Glutamatergic neuron (in vitro differentiated cells): Measurements from ENCODE around the gene TH. TPM values are rescaled to one million over a fixed set of nuclear protein-coding genes. Genes with fewer than 3 reads are reported as not detected.

Source experiments
- DNase-seq: peaks from one replicate; pipeline ENCODE4 v3.0.0; 2022
- H3K27ac Mint-ChIP-seq: one replicate; pipeline ENCODE4 v1.8.0; 2020; ENCODE audit warnings: mild to moderate bottlenecking, mixed read lengths, inconsistent platforms; ENCODE audit not compliant: unreplicated experiment
- H3K27me3 Mint-ChIP-seq: one replicate; pipeline ENCODE4 v1.8.0; 2020; ENCODE audit warnings: mild to moderate bottlenecking, moderate library complexity, mixed read lengths, inconsistent platforms; ENCODE audit not compliant: unreplicated experiment
- H3K36me3 Mint-ChIP-seq: one replicate; pipeline ENCODE4 v1.8.0; 2020; ENCODE audit warnings: mild to moderate bottlenecking, mixed read lengths, inconsistent platforms; ENCODE audit not compliant: unreplicated experiment
- H3K4me1 Mint-ChIP-seq: one replicate; pipeline ENCODE4 v1.8.0; 2020; ENCODE audit warnings: mild to moderate bottlenecking, low read depth, mixed read lengths, inconsistent platforms; ENCODE audit not compliant: unreplicated experiment
- H3K4me3 Mint-ChIP-seq: one replicate; pipeline ENCODE4 v1.8.0; 2020; ENCODE audit warnings: mild to moderate bottlenecking, mixed read lengths, inconsistent platforms; ENCODE audit not compliant: unreplicated experiment
- H3K9me3 Mint-ChIP-seq: one replicate; pipeline ENCODE4 v1.8.0; 2020; ENCODE audit warnings: mild to moderate bottlenecking, moderate library complexity, mixed read lengths, inconsistent platforms; ENCODE audit not compliant: unreplicated experiment
- CTCF ChIP-seq: fragments of 200-600 bp; sonication (generic); IDR thresholded peaks from one replicate; pipeline ENCODE4 v1.5.0; 2021; ENCODE audit not compliant: partially characterized antibody, unreplicated experiment
- total RNA-seq: library from RNA; stranded (reverse); fragmentation: NEBNext Ultra II Directional; extraction: Animal tissue kit (Norgen Biotek cat#: 25700); gene quantifications from one replicate; pipeline ENCODE4 v1.2.1, GENCODE V29; 2021; ENCODE audit not compliant: unreplicated experiment

Gene TH
- total RNA-seq, 1 donor from 2014 or later = not detected

GRCh38 chr11:2142762-2143202, 28.8 kb downstream of the TH start:
- H3K27ac Mint-ChIP-seq = no peak overlapping the region
- no peak for DNase-seq
- H3K4me3 Mint-ChIP-seq = no peak overlapping the region
- H3K27me3 Mint-ChIP-seq = peaks cover 24% of the 10 kb centered on the region
- H3K36me3 Mint-ChIP-seq = no peaks in the 10 kb centered on the region
- TF ChIP-seq CTCF = no peak
- H3K4me1 Mint-ChIP-seq = no peaks in the 10 kb centered on the region
- H3K9me3 Mint-ChIP-seq = peaks cover 2% of the 10 kb centered on the region

GRCh38 chr11:2142300-2142759, 29.3 kb downstream of the TH start:
- Mint-ChIP-seq H3K27ac (no peak overlapping the region), H3K36me3 (no peaks in the 10 kb centered on the region), H3K4me1 (no peaks in the 10 kb centered on the region), H3K27me3 (peaks cover 28% of the 10 kb centered on the region), H3K4me3 (no peak overlapping the region), H3K9me3 (peaks cover 2% of the 10 kb centered on the region)
- no peak for TF ChIP-seq CTCF
- no peak for DNase-seq

- Mint-ChIP-seq H3K36me3 (no peaks in the 10 kb centered on the region), H3K27me3 (peaks cover 28% of the 10 kb centered on the region), H3K4me1 (no peaks in the 10 kb centered on the region), H3K9me3 (peaks cover 6% of the 10 kb centered on the region), H3K4me3 (no peak overlapping the region), H3K27ac (no peak overlapping the region)
- TF ChIP-seq CTCF = no peak
- peak; percentile 61 for DNase-seq
Measured at GRCh38 chr11:2140411-2141400, 30.9 kb downstream of the TH start.

- Mint-ChIP-seq H3K4me1 (no peaks in the 10 kb centered on the region), H3K27ac (no peak overlapping the region), H3K9me3 (peaks cover 6% of the 10 kb centered on the region), H3K27me3 (peaks cover 28% of the 10 kb centered on the region), H3K36me3 (no peaks in the 10 kb centered on the region), H3K4me3 (no peak overlapping the region)
- TF ChIP-seq CTCF = no peak
- DNase-seq = peak; percentile 22
Measured at GRCh38 chr11:2139621-2140337, 31.8 kb downstream of the TH start.
